ENCODE results near the gene TSEN2.

Gene TSEN2

DNA sequence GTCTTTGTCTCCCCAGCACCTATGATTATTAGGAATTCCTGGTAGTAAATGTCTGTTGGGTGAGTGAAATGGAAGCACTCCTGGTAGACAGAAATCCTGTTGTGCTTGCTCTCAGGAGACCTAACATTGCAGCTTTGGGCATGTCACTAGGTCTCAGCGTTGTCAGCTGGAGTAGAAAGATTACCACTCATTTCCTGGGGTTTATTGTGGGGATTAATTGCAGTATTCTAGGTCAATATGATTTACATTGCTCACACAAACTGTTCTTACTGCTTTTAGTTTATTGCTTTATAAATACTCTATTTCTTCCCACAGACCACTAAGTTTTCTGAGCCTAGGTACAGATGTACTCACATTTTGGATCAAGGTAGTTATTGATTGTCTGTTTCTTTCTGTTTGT is 5.1 kb downstream of the TSEN2 start:
- Histone ChIP-seq H4K20me1 (ENCODE audit: low read depth, low read length) (no peaks in the 10 kb centered on the region), H3K9me2 (replicated peaks; ENCODE audit: insufficient read depth, low read length) (no peaks in the 10 kb centered on the region), H3K27ac (ENCODE audit: low read depth, low read length) (no peak overlapping the region), H3K27me3 (ENCODE audit: low read length) (no peaks in the 10 kb centered on the region), H3K9me3 (ENCODE audit: insufficient read depth, low read length) (no peaks in the 10 kb centered on the region), H2AFZ (ENCODE audit: low read depth, low read length, severe bottlenecking) (no peak overlapping the region), H3F3A (ENCODE audit: insufficient read depth) (no peaks in the 10 kb centered on the region), H3K36me3 (ENCODE audit: low read length) (no peaks in the 10 kb centered on the region), H3K9ac (ENCODE audit: low read length) (no peak overlapping the region), H3K4me3 (ENCODE audit: insufficient read depth, low read length, poor library complexity, severe bottlenecking) (no peak overlapping the region), H3K4me2 (ENCODE audit: low read depth, low read length, poor library complexity, severe bottlenecking) (no peak overlapping the region), H3K79me2 (ENCODE audit: insufficient read depth, low read length) (no peaks in the 10 kb centered on the region)
- no peak for TF ChIP-seq EZH2phosphoT487 (conservative IDR thresholded peaks at IDR 0.05; ENCODE audit: low read length)

DNA sequence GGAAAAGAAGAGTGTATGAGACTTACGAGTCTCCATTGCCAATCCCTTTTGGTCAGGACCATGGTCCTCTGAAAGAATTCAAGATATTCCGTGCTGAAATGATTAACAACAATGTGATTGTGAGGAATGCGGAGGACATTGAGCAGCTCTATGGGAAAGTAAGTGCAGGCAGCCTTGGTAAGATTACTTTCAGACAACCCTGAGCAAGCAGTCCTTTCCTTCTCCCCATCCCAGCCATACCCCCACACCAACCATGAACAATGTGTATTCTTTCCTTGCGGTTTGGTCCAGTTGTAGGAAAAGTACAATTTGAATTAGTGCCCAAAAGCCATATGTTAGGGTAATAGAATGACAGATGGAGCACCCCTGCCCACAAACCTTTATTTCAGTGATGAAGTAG is 5.6 kb downstream of the TSEN2 start:
- H2AFZ ChIP-seq (ENCODE audit: low read depth, low read length, severe bottlenecking), result no peak overlapping the region
- H3K79me2 ChIP-seq (ENCODE audit: insufficient read depth, low read length), result no peaks in the 10 kb centered on the region
- no peaks in the 10 kb centered on the region for H3F3A ChIP-seq (ENCODE audit: insufficient read depth)
- no peak overlapping the region for H3K4me2 ChIP-seq (ENCODE audit: low read depth, low read length, poor library complexity, severe bottlenecking)
- no peak overlapping the region for H3K4me3 ChIP-seq (ENCODE audit: insufficient read depth, low read length, poor library complexity, severe bottlenecking)
- no peaks in the 10 kb centered on the region for H4K20me1 ChIP-seq (ENCODE audit: low read depth, low read length)
- H3K36me3 ChIP-seq (ENCODE audit: low read length), result no peaks in the 10 kb centered on the region
- no peaks in the 10 kb centered on the region for H3K9me2 ChIP-seq (replicated peaks; ENCODE audit: insufficient read depth, low read length)
- H3K27ac ChIP-seq (ENCODE audit: low read depth, low read length), result no peak overlapping the region
- no peak overlapping the region for H3K9ac ChIP-seq (ENCODE audit: low read length)
- no peaks in the 10 kb centered on the region for H3K27me3 ChIP-seq (ENCODE audit: low read length)
- no peak for TF ChIP-seq EZH2phosphoT487 (conservative IDR thresholded peaks at IDR 0.05; ENCODE audit: low read length)
- TF ChIP-seq, protein P1, sequence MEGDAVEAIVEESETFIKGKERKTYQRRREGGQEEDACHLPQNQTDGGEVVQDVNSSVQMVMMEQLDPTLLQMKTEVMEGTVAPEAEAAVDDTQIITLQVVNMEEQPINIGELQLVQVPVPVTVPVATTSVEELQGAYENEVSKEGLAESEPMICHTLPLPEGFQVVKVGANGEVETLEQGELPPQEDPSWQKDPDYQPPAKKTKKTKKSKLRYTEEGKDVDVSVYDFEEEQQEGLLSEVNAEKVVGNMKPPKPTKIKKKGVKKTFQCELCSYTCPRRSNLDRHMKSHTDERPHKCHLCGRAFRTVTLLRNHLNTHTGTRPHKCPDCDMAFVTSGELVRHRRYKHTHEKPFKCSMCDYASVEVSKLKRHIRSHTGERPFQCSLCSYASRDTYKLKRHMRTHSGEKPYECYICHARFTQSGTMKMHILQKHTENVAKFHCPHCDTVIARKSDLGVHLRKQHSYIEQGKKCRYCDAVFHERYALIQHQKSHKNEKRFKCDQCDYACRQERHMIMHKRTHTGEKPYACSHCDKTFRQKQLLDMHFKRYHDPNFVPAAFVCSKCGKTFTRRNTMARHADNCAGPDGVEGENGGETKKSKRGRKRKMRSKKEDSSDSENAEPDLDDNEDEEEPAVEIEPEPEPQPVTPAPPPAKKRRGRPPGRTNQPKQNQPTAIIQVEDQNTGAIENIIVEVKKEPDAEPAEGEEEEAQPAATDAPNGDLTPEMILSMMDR (IDR thresholded peaks at IDR 0.05; ENCODE audit: insufficient read depth, low read length, poor library complexity, severe bottlenecking), result no peak
- no peaks in the 10 kb centered on the region for H3K9me3 ChIP-seq (ENCODE audit: insufficient read depth, low read length)

DNA sequence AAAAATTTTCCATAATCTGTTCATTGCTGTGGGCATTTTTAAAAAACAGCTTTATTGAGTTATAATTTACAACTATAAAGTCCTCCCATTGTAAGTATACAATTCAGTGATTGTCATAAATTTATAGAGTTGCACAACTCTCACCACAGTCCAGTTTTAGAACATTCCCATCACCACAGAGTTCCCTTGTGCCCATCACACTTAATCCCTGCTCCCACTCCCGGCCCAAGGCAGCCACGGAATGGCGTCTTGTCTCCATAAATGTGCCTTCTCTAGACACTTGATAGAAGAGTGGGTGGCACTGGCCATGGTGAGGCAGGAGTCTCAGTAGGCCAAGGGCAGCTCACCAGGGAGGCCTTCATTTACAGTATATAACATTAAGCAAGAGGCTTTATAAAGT is 6.3 kb downstream of the TSEN2 start:
- Histone ChIP-seq H3K27me3 (ENCODE audit: low read length) (no peaks in the 10 kb centered on the region), H4K20me1 (ENCODE audit: low read depth, low read length) (no peaks in the 10 kb centered on the region), H3K9me3 (ENCODE audit: insufficient read depth, low read length) (no peaks in the 10 kb centered on the region), H3K27ac (ENCODE audit: low read depth, low read length) (no peak overlapping the region), H3F3A (ENCODE audit: insufficient read depth) (no peaks in the 10 kb centered on the region), H2AFZ (ENCODE audit: low read depth, low read length, severe bottlenecking) (no peak overlapping the region), H3K4me3 (ENCODE audit: insufficient read depth, low read length, poor library complexity, severe bottlenecking) (no peak overlapping the region), H3K9me2 (replicated peaks; ENCODE audit: insufficient read depth, low read length) (no peaks in the 10 kb centered on the region), H3K79me2 (ENCODE audit: insufficient read depth, low read length) (no peaks in the 10 kb centered on the region), H3K4me2 (ENCODE audit: low read depth, low read length, poor library complexity, severe bottlenecking) (no peak overlapping the region), H3K9ac (ENCODE audit: low read length) (no peak overlapping the region), H3K36me3 (ENCODE audit: low read length) (no peaks in the 10 kb centered on the region)
- TF ChIP-seq EZH2phosphoT487 (conservative IDR thresholded peaks at IDR 0.05; ENCODE audit: low read length), result no peak
- TF ChIP-seq, protein P1 (IDR thresholded peaks at IDR 0.05; ENCODE audit: insufficient read depth, low read length, poor library complexity, severe bottlenecking), result no peak

DNA sequence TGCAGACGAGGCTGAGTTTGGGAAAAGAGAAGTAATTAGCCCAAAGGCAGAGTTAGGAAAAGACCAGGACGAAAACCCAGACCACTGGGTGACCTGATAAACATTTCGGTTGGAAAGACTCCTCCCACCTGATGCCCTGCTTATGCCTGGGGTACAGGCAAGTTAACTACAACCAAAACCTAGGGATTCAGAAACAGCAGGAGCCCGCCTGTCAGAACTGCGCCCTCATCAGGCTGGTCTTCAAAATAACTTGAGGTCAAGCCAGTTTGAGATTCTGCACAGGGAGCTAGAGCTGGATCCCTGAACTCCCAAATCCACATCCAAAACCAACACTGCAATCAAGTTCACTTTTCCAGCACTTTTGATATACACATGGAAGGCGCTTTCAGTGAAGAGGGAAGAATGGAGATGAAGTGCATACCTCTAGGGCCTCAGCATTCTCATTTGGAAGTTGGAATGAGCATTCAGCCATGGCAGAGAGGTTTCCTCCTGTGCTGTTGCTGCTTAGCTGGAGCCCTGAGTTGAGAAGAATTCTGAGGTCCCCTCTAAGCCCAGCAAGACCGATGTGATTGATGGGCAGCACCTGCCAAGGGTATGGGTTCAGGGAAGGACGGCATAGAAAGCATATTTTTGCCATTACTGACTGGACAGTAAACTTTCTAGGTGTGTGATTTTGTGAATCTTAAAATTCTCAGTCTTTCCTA is 11.6 kb downstream of the TSEN2 start:
- no peaks in the 10 kb centered on the region; the same call in 1 of the 2 replicates for H3K36me3 ChIP-seq (ENCODE audit: low read length)

More for the DNA sequence above, 11.6 kb downstream of the TSEN2 start:
- Histone ChIP-seq H3K9me2 (replicated peaks; ENCODE audit: insufficient read depth, low read length) (no peaks in the 10 kb centered on the region), H3K79me2 (ENCODE audit: insufficient read depth, low read length) (no peaks in the 10 kb centered on the region), H3K9me3 (ENCODE audit: insufficient read depth, low read length) (no peaks in the 10 kb centered on the region), H3K27me3 (ENCODE audit: low read length) (no peaks in the 10 kb centered on the region), H2AFZ (ENCODE audit: low read depth, low read length, severe bottlenecking) (no peak overlapping the region), H3K9ac (ENCODE audit: low read length) (no peak overlapping the region), H4K20me1 (ENCODE audit: low read depth, low read length) (no peaks in the 10 kb centered on the region), H3F3A (ENCODE audit: insufficient read depth) (no peaks in the 10 kb centered on the region), H3K4me2 (ENCODE audit: low read depth, low read length, poor library complexity, severe bottlenecking) (no peak overlapping the region), H3K4me3 (ENCODE audit: insufficient read depth, low read length, poor library complexity, severe bottlenecking) (no peak overlapping the region), H3K27ac (ENCODE audit: low read depth, low read length) (no peak overlapping the region)
- TF ChIP-seq, protein P1 (IDR thresholded peaks at IDR 0.05; ENCODE audit: insufficient read depth, low read length, poor library complexity, severe bottlenecking), result no peak
- no peak for TF ChIP-seq EZH2phosphoT487 (conservative IDR thresholded peaks at IDR 0.05; ENCODE audit: low read length)
